NCI-H2107 (cell line): ENCODE data around the gene SAMSN1.
"Not testable (repeated sequence)": the region's sequence is repeated elsewhere in the genome, so short reads cannot be mapped to it uniquely, and the experiment has no call there.

Experiments used
- DNase-seq: peaks from one replicate; lab custom pipeline; 2025; lab: John Stamatoyannopoulos, UW

SAMSN1 gene

DNA sequence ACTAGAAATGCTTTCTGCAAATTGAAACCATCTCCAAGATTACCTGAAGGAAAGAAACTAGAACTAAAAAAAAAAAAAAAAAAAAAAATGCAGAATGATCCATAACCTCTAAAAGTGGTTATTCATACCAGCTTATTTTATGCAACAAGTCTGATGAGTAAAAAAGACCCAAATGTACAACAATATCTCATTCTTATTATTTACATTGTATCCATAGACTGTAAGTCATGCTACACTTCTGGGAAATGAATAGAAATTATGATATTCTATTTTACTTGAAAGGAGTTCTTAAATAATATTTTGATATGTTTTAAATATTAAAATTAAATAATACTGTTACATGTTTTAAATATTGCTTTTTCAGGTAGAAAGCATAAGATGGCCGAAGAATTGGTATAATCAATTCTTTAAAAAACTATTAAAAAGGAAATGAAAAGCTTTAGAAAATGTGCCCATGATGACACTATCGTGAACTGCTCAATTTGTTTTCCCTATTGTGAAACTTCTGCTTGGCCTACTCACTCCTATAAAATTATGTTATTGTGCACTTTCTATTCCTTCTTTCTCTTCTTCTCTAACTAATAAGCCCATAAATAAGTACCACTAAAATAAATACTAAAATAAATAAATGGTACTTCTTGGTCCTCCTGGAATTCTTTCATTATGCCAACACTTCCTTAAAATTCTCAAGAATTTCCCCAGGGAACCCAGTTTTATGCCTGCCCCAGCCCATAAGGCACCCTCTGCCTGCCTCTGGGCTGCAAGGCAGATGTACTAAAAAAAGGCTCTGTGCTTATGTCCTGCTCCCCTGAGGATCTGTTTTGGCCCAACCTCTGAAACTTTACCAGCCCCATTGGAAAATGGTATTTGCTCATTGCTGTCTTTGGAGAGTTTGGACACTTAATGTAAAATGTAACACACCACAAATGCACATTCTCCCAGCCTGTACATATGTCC, 18.1 kb downstream of the SAMSN1 start:
- DNase-seq = no peak

DNA sequence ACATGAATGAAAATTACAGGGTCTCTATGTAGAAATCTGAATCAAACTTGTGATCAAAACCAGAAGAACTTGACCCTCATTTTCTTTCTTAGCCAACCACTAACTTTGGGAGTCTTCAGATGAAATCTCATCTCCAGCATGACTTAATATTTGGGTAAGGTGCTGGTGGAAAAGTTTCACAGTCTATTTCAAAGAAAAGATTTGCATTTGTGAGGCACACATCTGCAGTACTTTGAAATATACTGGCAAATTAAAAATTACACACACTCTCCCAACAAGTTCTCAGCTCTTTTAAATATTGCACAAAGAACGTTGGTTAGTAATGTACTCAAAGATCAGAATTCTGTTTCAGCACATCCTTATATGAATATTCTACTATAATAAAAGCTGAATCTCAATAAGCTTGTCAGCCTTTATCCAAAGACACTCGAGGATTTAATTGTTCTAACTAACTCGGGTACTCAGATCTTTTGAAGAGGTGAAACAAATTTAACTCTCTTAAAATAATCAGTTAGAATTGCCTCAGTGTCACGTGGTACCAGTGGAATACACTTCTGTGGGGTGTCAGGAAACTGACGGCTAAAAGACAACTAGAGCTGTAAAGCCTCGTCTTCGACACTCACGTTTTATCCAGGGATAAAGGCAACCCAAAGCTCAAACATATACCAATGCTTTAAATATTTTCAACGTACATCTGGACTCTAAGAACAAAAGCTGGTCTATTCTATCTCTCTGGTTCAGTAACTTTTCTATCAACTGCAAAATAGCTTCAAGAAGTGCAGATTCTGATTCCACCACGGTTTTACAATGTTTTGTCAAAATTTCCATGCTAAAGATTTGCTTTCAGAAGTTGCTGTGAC, 19.0 kb downstream of the SAMSN1 start:
- no peak for DNase-seq

DNA sequence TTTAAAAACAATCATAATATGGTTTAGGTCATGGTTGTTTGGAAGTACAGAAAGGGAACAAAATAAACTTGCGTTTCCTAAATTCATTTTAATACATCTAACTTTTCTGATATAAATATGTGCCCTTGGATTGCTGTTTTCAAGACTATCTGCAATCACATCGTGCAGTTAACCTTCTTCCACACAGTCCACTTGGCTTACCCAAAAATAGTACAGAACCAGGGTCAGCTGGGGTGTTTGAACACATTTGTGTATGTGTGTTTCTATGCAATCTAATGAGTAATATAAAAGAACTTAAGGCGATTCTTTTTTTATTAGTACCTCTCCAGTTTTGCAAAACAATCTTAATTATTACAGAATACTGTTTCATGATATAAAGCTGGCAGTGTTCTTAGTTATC, 19.9 kb downstream of the SAMSN1 start:
- no peak for DNase-seq

DNA sequence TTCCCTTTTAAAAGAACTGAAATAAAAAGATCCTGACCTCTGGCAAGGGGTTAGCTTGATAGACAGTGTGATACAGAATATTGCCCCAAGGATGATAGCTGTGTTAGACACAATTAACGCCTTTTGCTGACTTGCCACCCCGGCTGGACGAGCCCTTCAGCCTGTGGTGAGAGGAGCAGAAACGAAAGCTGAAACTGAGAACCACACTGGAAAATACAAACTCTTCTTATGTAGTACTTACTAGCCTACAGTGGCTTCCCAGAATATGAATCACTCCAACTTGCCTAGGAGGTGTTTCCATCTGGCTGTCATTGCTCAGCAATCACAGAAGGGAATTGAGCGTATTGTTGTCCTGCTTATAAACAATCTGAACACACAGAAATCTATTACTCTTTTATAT, 22.9 kb downstream of the SAMSN1 start:
- DNase-seq = no peak

DNA sequence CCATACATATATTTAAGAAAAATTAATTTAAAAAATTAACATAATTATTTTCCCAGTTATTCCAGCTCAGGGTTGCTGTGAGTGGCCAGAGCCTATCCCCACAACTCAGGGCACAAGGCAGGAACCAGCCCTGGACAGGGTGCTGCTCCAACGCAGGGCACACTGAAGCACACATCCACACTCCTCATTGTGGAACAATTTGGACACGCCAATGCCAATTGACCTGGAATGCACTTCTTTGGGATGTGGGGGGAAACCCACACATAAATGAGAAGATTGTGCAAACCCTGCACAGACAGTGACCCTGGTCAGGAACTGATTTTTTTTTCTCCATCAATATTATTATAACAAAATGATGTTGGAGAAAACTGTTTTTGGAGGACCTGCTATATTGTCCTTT, 23.4 kb downstream of the SAMSN1 start:
- no peak for DNase-seq

DNA sequence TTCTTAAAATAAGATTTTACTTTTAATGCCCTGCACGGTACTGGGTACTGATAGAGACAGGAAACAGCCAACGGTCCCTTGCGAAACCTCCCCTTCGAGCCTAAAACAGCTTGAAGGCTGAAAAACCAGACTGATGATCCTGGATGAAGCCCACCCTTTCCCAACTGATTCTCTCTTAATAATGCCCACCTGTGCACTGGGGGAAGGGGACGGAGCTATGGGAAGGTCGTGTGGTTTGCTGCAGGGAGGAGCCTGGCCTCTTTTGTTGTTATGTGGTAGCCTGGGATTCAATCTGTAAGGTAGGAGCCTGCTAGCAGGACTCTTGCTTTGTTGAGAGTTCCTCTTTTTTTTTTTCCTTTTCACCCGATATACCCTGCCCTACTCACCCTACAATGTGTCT, 25.6 kb downstream of the SAMSN1 start:
- DNase-seq = no peak

DNA sequence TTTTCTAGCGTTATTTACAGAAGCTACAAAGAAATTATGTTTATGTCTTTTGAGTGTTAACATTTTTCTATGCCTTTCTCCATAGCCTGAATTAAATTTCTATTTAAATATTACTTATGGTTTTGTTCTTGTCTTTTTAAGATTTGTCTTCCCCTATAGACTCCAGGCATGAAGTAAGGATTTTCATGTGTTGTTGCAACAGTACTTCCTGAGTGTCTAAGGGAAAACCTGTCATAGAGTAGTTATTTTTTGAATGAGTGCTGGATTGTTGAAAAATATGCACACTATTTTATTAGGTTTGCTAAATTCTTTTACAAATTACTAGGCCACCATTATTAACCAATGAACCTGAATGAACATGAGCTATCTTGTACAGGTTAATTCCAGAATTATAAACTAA, 27.1 kb downstream of the SAMSN1 start:
- no peak for DNase-seq

DNA sequence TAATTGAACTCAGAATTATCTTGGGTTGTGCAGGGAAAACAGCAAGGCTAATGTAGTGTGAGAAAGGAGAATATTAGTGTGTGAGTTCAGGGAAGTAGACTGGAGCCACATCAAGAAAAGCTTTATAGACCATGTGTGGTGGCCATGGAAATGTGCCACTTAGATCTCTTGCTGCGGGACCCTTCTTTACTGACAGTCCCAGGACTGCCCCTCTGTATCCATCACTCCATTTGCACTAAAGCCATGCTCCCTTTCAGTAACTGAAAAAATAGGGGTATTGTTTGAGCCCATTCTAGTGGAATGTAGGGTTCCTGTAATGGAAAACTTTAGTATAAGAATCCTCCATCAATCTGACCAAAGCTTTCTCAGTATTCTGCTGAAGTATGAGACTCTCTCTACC, 32.3 kb downstream of the SAMSN1 start:
- DNase-seq = no peak

DNA sequence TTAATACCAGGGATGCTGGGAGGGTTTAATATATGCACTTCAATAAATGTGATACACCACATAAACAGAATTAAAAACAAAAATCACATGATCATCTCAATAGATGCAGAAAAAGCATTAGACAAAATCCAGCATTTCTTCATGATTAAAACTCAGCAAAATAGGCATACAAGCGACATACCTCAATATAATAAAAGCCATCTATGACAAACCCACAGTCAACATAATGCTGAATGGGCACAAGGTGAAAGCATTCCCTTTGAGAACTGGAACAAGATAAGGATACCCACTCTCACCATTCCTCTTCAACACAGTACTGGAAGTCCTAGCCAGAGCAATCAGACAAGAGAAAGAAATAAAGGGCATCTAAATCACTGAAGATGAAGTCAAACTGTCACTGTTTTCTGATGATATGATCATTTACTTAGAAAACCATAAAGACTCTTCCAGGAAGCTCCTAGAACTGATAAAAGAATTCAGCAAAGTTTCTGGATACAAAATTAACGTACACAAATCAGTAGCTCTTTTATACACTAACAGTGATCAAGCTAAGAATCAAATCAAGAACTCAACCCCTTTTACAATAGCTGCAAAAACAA, 39.2 kb downstream of the SAMSN1 start:
- DNase-seq = not testable (repeated sequence)

DNA sequence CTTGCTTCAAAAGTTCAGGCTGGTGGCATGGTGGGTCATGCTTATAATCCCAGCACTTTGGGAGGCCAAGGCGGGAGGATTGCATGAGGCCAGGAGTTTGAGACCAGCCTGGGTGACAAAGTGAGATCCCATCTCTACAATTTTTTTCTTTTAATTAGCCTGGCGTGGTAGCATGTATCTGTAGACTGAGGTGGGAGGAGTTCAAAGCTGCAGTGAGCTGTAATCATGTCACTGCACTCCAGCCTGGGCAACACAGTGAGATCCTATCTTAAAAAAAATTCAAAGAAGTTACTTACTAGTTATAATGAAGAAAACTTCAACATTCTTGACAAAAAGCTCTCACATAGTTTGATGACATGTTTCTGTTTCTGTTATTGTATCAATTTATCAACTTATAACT, 45.2 kb downstream of the SAMSN1 start:
- no peak for DNase-seq

DNA sequence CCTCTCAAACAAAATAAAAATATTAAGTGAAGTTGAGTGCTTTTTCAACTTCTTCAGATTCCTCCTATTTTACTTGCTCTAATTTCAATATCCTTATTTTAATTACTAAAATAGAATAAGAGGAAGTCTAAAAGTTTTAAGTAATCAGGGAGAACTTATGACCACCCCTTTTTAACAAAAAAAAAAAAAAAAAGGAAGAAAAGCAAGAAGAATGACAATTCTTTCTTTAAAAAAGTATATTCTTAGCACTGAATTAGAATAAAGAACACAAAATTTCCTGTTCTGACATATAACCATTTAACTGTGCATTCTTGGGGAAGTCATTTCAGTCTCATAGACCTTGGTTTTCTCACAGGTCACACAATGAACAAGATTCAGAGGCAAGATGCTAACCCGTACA, 46.8 kb downstream of the SAMSN1 start:
- no peak for DNase-seq

DNA sequence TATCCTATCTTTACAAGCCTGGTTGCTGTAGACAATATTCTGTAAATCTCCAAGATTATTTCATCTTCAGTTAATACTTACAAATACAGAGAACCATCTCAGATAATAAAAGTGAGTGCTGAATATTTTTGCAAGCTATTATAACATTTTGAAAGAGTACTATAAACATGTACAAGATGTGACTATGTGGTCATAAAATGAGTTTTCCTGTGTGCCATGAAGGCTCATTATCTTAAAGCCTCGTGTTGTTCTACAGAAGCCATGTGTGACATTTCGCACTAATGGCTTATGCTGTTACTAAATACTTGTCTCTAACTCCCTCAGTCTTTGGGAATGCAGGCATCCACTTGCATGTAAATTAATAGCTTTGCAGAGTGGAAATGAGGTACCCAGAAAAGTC, 48.3 kb downstream of the SAMSN1 start:
- DNase-seq = no peak

DNA sequence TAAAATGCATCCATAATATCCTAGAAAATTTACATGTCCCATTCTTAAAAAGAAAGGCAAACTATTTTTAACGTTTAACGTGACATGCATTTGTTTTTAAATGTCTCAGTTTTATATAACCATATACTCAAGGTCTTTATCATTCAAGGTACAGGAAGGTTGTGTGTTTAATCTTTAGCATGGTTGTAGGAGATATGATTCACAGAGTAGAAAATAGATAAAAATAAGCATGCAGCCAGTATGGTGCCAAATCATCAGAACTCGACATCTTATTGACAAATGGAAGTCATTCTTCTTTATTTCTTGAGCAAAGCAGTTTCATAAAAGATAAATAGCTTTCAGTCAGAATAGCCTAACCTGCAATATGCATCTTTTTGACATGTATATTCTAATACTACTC, 51.0 kb downstream of the SAMSN1 start:
- no peak for DNase-seq

DNA sequence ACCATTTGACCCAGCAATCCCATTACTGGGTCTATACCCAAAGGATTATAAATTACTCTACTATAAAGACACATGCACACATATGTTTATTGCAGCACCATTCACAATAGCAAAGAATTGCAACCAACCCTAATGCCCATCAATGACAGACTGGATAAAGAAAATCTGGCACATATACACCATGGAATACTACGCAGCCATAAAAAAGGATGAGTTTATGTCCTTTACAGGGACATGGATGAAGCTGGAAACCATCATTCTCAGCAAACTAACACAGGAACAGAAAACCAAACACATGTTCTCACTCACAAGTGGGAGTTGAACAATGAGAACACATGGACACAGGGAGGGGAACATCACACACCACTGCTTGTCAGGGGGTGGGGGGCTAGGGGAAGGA, 51.9 kb downstream of the SAMSN1 start:
- not testable (repeated sequence) for DNase-seq

DNA sequence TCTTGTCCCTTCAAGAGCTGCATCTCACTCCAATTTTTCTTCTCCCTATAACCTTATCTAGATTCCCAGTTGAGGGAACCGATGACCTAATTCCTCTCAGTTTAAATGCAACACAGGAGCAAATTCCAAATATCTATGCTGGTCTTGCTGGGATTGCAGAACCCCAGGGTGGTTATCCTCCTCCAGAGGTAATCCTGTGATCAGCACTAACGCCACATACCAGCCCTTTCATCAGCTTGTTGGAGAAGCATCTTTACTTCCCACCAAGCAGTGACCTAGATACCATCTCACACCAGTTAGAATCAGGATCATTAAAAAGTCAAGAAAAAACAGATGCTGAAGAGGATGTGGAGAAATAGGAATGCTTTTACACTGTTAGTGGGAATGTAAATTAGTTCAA, 52.4 kb downstream of the SAMSN1 start:
- DNase-seq = no peak

DNA sequence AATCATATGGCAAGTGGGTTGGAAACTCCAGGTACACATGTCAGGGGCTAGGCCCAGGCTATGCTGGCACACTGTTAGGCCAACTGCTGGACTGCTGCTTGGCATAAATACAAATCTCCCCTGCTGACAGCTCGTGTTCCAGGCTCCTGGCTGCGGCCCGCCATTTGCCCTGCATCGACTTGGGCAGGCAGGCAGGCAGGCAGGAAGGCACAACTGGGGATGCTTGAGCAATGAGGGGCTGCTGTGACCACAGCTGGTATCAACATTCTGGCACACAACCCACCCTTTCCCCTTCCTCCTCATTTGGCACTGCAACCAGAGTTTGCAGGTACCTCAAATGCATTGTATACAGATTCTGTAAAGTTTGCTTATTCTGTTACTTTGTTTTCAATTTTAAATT, 53.2 kb downstream of the SAMSN1 start:
- DNase-seq = no peak

DNA sequence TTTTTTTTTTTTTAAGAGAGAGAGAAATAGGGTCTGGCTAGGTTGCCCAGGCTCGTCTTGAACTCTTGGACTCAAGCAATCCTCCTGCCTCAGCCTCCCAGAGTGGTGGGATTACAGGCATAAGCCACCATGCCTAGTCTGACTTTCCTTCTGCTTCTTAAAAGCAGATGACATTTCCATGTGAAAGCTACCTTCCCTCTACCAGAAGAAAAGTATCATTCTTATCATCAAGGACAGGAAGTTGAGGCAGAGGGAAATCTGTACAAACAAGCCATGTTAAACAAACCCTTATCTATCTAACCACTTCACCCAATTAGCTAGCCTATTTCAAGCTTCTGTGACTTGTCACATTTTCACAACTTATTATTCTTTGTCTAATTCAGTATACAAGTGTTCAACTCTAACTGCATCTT, 54.8 kb downstream of the SAMSN1 start:
- DNase-seq = no peak

DNA sequence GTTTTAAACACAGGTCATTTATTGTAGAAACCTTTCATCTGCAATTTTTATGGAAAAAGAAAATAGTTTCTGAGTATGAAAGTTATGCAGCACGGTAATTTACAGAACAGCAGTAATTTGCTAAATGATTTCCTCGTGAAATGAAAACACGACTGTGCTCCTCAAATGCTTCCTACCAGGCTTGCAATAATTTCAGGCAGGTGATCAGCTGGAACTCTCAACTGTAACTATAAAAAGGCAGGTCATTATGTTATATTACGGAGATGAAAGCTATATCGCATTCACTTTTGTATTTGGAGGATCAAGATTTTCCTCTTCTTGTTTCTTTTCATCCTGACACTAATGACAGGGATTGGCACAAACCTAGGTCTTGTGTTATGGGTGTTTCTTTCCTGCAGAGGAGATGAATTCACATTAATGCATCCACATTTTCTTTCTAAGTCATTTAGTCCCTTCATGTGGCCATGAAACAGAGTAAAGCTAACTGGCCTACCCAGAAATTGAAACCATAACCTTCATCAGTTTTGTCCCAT, 57.4 kb downstream of the SAMSN1 start:
- DNase-seq = no peak

DNA sequence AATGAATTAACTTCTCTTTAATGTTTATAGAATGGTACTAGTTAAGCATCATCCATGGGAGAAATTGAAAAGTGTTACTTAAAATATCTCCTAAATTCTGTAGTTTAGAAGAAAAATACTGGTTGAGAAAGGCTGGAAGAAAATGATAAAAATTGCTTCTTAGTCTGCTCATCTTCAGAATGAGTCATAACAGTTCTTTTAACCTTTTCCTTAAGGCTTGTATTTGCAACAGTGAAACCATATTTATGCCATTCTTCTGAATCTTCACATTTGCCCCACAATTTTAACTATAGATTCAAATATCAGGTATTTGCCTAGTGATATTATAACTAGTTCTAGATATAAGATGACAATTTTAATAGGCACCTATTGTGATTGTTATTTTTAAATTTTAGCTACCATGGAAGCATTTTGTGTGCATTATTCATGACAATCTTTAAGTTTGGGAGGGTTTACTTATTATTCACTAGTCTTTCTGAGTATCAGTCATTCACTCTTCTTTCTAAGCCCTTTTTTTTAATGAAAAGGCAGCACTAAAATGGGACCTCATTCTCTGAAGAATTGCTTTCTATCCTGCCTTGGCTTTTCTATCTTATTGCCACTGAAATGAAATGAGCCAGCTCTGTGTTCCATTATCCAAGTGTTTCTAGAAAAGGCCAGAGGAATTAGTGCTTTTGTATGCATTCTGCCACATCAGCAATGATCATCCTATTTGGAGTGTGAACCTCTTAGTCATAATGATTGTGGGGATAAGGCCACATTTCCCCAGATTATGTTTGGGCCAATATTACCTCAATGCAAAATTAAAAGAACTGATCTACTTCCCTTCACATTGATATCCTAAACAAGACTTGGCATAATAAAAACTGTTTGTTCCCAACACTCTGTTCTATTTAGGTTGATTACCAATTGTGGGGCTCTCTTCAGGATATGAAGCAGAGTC, 58.4 kb downstream of the SAMSN1 start:
- no peak for DNase-seq

DNA sequence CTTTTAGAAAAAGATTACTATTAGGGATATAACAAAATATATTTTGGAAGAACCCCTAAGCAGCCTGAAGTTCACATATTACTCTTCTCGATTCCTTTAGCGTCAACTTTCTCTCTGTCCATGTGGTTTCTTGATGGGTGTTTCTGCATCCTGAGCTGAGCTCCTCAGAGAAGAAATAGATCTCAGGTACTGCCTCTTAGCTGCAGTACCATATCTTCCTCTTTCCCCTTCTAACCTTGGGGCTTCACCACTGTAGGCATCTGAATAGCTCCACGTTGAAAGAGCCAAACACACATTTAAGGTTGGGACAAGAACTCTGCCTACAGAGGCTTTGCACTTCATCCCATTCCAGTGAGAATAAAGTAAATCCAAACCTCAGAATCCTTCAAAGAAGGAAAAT, 59.2 kb downstream of the SAMSN1 start:
- no peak for DNase-seq
